ENCODE measurements around the gene HDAC4. TPM values are rescaled to one million over a fixed set of nuclear protein-coding genes. Genes with fewer than 3 reads are reported as not detected.

The HDAC4 gene
- total and polyA plus RNA-seq, 10 of the 15 experiments (the other 5 are each of a cell fraction or from before 2014, with no cell fraction given) = 0.22 to 15.7 (median 4.8) TPM

GRCh38 chr2:239318790-239319661 lies 81.8 kb downstream of the HDAC4 start (continued):
- TF ChIP-seq, protein P1, sequence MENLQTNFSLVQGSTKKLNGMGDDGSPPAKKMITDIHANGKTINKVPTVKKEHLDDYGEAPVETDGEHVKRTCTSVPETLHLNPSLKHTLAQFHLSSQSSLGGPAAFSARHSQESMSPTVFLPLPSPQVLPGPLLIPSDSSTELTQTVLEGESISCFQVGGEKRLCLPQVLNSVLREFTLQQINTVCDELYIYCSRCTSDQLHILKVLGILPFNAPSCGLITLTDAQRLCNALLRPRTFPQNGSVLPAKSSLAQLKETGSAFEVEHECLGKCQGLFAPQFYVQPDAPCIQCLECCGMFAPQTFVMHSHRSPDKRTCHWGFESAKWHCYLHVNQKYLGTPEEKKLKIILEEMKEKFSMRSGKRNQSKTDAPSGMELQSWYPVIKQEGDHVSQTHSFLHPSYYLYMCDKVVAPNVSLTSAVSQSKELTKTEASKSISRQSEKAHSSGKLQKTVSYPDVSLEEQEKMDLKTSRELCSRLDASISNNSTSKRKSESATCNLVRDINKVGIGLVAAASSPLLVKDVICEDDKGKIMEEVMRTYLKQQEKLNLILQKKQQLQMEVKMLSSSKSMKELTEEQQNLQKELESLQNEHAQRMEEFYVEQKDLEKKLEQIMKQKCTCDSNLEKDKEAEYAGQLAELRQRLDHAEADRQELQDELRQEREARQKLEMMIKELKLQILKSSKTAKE (IDR thresholded peaks at IDR 0.05; ENCODE audit: low read depth, poor library complexity, severe bottlenecking) = no peak

DNA sequence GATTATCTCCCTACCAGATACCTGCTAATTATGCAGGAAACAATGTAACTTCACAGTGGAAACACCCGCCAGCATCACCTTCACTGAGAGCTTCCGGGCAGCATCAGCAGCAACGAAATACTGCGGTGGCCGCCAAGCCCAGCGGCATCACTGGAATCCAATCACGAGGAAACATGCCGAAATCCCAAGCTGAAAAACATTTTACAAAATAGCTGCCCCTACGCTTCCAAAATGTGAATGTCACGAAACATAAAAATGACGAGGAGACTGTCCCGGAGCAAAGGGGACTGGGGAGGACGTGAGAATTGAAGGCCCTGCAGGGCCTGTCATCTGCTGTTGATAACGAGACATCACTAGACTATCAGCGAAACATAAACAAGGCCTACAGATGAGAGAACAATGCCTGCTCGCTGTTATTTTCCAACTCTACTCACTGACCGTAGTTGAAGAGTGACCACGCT lies 82.6 kb downstream of the HDAC4 start:
- no TSS peak for BruUV-seq (replicated peaks)
- Histone ChIP-seq H3K4me3 (no peak overlapping the region), H3K9ac (ENCODE audit: control insufficient read depth, insufficient read depth, low read length) (no peak overlapping the region), H3K4me2 (ENCODE audit: control insufficient read depth, insufficient read depth) (no peak overlapping the region), H2AFZ (ENCODE audit: control insufficient read depth, low read depth, low read length) (no peak overlapping the region), H3K27ac (ENCODE audit: control insufficient read depth, insufficient read depth) (no peak overlapping the region), H3K36me3 (ENCODE audit: control insufficient read depth in 2 of 2, insufficient read depth in 2 of 2, low read length in 1 of 2) (no peaks in the 10 kb centered on the region), H3K9me3 (replicated peaks; ENCODE audit: control insufficient read depth, insufficient read depth, low read length) (peaks cover 4% of the 10 kb centered on the region; the same call in 2 of the 3 replicates), H3K27me3 (replicated peaks in 1 of 2; ENCODE audit: control insufficient read depth in 2 of 2, insufficient read depth in 2 of 2, low read length in 1 of 2) (no peaks in the 10 kb centered on the region), H3K79me2 (ENCODE audit: control insufficient read depth, insufficient read depth, low read length) (no peaks in the 10 kb centered on the region), H3K4me1 (ENCODE audit: control insufficient read depth, insufficient read depth, low read length) (peaks cover 12% of the 10 kb centered on the region), H4K20me1 (ENCODE audit: control insufficient read depth, insufficient read depth) (no peaks in the 10 kb centered on the region)
- SMC1A ChIA-PET (ENCODE audit: uncharacterized antibody, unreplicated experiment) = no interaction called here
- CTCF ChIA-PET = no interaction called here
- 96% methylated on average over 18 of the region's 18 CpGs for WGBS (ENCODE audit: insufficient coverage, insufficient replicate concordance, low lambda C conversion rate, missing lambda C conversion rate)
- in situ Hi-C loops (cut with MboI) = no loop called here
- DNase-seq (ENCODE audit: low read depth, low spot score) = no peak
- intact Hi-C loops (cut with micrococcal nuclease; ENCODE audit: unreplicated experiment) = no loop called here
- ATAC-seq = no peak
- RAD21 ChIA-PET (ENCODE audit: unreplicated experiment) = interaction anchor here (1.4 kb wide), 1 partner anchor 24 kb away, joined by 4 read pairs; no protein-coding TSS in a partner anchor
- FAIRE-seq = no peak
- POLR2A ChIA-PET = no interaction called here
- TF ChIP-seq SRF (IDR thresholded peaks at IDR 0.05; ENCODE audit: low read depth in 2 of 2, low read length in 2 of 2) (no peak), KDM1A (IDR thresholded peaks at IDR 0.05; ENCODE audit: borderline replicate concordance) (no peak), HDAC6 (IDR thresholded peaks at IDR 0.05; ENCODE audit: unreplicated experiment) (no peak), MYC (IDR thresholded peaks at IDR 0.05; ENCODE audit: insufficient read depth, insufficient read length, insufficient replicate concordance, low read length, severe bottlenecking) (no peak), POLR2AphosphoS2 (IDR thresholded peaks at IDR 0.05; ENCODE audit: low read depth, low read length) (no peak), ATF3 (IDR thresholded peaks at IDR 0.05; ENCODE audit: borderline replicate concordance, extremely low read depth, low read depth, low read length) (no peak), SUPT20H (IDR thresholded peaks at IDR 0.05; ENCODE audit: borderline replicate concordance, control insufficient read depth, low read depth, low read length) (no peak)
- TF ChIP-seq, protein P2, sequence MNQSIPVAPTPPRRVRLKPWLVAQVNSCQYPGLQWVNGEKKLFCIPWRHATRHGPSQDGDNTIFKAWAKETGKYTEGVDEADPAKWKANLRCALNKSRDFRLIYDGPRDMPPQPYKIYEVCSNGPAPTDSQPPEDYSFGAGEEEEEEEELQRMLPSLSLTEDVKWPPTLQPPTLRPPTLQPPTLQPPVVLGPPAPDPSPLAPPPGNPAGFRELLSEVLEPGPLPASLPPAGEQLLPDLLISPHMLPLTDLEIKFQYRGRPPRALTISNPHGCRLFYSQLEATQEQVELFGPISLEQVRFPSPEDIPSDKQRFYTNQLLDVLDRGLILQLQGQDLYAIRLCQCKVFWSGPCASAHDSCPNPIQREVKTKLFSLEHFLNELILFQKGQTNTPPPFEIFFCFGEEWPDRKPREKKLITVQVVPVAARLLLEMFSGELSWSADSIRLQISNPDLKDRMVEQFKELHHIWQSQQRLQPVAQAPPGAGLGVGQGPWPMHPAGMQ (IDR thresholded peaks at IDR 0.05; ENCODE audit: borderline replicate concordance) = no peak
- TF ChIP-seq, protein P3, sequence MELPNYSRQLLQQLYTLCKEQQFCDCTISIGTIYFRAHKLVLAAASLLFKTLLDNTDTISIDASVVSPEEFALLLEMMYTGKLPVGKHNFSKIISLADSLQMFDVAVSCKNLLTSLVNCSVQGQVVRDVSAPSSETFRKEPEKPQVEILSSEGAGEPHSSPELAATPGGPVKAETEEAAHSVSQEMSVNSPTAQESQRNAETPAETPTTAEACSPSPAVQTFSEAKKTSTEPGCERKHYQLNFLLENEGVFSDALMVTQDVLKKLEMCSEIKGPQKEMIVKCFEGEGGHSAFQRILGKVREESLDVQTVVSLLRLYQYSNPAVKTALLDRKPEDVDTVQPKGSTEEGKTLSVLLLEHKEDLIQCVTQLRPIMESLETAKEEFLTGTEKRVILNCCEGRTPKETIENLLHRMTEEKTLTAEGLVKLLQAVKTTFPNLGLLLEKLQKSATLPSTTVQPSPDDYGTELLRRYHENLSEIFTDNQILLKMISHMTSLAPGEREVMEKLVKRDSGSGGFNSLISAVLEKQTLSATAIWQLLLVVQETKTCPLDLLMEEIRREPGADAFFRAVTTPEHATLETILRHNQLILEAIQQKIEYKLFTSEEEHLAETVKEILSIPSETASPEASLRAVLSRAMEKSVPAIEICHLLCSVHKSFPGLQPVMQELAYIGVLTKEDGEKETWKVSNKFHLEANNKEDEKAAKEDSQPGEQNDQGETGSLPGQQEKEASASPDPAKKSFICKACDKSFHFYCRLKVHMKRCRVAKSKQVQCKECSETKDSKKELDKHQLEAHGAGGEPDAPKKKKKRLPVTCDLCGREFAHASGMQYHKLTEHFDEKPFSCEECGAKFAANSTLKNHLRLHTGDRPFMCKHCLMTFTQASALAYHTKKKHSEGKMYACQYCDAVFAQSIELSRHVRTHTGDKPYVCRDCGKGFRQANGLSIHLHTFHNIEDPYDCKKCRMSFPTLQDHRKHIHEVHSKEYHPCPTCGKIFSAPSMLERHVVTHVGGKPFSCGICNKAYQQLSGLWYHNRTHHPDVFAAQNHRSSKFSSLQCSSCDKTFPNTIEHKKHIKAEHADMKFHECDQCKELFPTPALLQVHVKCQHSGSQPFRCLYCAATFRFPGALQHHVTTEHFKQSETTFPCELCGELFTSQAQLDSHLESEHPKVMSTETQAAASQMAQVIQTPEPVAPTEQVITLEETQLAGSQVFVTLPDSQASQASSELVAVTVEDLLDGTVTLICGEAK (IDR thresholded peaks at IDR 0.05; ENCODE audit: borderline replicate concordance) = no peak

Measured in GM12878 (cell line).